ENCODE measurements around the gene TIE1. TPM values are rescaled to one million over a fixed set of nuclear protein-coding genes. Genes with fewer than 3 reads are reported as not detected.

TIE1 gene
- total and polyA plus RNA-seq, 2 experiments from 2014 or later: 0.21 TPM; not detected in 1

DNA sequence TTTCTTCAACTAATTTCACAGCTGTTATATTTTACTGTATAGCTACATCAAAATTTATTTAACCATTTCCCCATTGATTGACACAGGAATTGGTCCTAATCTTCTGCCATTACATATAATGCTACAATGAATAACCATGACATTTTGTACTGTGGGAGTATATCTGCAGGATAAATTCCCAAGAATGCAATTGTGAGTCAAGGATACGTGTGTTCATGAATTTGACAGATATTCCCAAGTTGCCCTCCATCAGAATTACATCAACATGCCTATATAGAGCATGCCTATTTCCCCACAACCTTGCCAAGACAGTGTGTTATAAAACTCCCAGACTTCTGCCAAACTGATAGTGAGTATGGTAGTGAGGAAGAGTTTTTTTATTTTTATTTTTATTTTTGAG, 2.7 kb upstream of the TIE1 start:
- WGBS, 2 experiments (ENCODE audit: low coverage in 1 of 2, low lambda C conversion rate in 2 of 2, missing lambda C conversion rate in 2 of 2): 52 to 85% methylated on average over 1 of the region's 1 CpG

DNA sequence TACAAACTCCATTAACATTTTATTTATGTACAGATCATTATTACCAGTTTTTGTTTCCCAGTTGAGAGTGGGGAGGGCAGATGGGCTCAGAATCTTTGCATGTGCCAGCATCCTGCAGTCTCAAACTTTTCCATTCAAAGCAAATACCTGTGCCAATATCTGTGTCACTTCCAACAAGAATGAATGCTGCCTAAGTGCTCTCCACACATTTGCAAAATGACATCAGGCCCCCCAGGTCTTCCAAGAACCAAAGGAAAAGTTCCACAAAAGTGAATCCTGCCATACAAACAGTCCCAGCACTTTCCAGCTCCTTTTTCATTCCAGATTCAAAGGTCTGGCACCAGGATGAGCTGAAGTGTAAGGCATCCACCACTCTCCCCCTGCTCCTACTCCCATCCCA, 1.7 kb upstream of the TIE1 start:
- in situ Hi-C loops (cut with MboI): no loop called here
- H3K9ac ChIP-seq: no peak overlapping the region
- H3K27ac ChIP-seq: no peak overlapping the region
- no peak for DNase-seq
- no peaks in the 10 kb centered on the region for H3K27me3 ChIP-seq (replicated peaks; ENCODE audit: insufficient read depth)
- no peak overlapping the region for H3K4me2 ChIP-seq (ENCODE audit: unreplicated experiment)
- H4K20me1 ChIP-seq (ENCODE audit: insufficient read depth): no peaks in the 10 kb centered on the region
- H3K36me3 ChIP-seq (ENCODE audit: low read depth): no peaks in the 10 kb centered on the region
- H3K79me2 ChIP-seq (ENCODE audit: insufficient read depth): no peaks in the 10 kb centered on the region
- TF ChIP-seq EZH2phosphoT487 (IDR thresholded peaks at IDR 0.05; ENCODE audit: insufficient read depth, low read depth): no peak
- TF ChIP-seq EZH2 (IDR thresholded peaks at IDR 0.05; ENCODE audit: insufficient read depth, poor library complexity, severe bottlenecking): no peak
- H3K4me3 ChIP-seq: no peak overlapping the region
- peaks cover 6% of the 10 kb centered on the region for H3K4me1 ChIP-seq (ENCODE audit: insufficient read depth)
- no peaks in the 10 kb centered on the region for H3K9me3 ChIP-seq (ENCODE audit: low read depth)
- H2AFZ ChIP-seq: no peak overlapping the region
- H3F3A ChIP-seq (ENCODE audit: insufficient read depth): peaks cover 8% of the 10 kb centered on the region; the same call in 1 of the 2 replicates
- no peaks in the 10 kb centered on the region for H3K9me2 ChIP-seq (ENCODE audit: insufficient read depth)

More for the DNA sequence above, 2.7 kb upstream of the TIE1 start:
- H3K4me3 ChIP-seq: no peak overlapping the region
- H3K27me3 ChIP-seq (replicated peaks; ENCODE audit: insufficient read depth): no peaks in the 10 kb centered on the region
- no peak for DNase-seq
- in situ Hi-C loops (cut with MboI): no loop called here
- H3F3A ChIP-seq (ENCODE audit: insufficient read depth): peaks cover 4% of the 10 kb centered on the region; the same call in 1 of the 2 replicates
- H3K9me3 ChIP-seq (ENCODE audit: low read depth): no peaks in the 10 kb centered on the region
- H3K27ac ChIP-seq: no peak overlapping the region
- no peak overlapping the region for H3K4me2 ChIP-seq (ENCODE audit: unreplicated experiment)
- no peaks in the 10 kb centered on the region for H3K9me2 ChIP-seq (ENCODE audit: insufficient read depth)
- H3K36me3 ChIP-seq (ENCODE audit: low read depth): no peaks in the 10 kb centered on the region
- H3K9ac ChIP-seq: no peak overlapping the region
- peaks cover 3% of the 10 kb centered on the region for H3K4me1 ChIP-seq (ENCODE audit: insufficient read depth)
- no peaks in the 10 kb centered on the region for H3K79me2 ChIP-seq (ENCODE audit: insufficient read depth)
- no peak overlapping the region for H2AFZ ChIP-seq
- H4K20me1 ChIP-seq (ENCODE audit: insufficient read depth): no peaks in the 10 kb centered on the region
- TF ChIP-seq EZH2phosphoT487 (IDR thresholded peaks at IDR 0.05; ENCODE audit: insufficient read depth, low read depth): no peak
- TF ChIP-seq EZH2 (IDR thresholded peaks at IDR 0.05; ENCODE audit: insufficient read depth, poor library complexity, severe bottlenecking): no peak

DNA sequence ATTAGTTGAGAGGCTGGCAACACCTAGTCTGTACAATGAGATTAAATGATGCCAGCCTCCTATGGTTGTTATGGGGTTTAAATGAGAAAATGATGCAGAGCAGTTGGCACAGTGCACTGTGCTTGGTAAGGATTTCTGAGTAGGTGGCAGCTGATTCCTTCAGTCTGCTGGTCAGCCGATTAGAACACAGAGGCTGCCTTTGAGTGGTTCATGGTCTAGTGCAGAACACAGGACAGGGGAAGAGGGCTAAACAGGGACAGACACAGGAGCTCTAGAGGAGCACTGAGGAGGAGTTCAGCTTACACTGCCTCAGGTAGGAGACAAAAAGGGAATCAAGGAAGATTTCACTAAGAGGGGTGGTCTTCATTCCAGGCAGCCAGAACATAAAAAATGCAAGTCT, 1.4 kb downstream of the TIE1 start:
- Histone ChIP-seq H3K9me2 (ENCODE audit: insufficient read depth) (no peaks in the 10 kb centered on the region), H3K9ac (no peak overlapping the region), H3K4me1 (ENCODE audit: insufficient read depth) (peaks cover 6% of the 10 kb centered on the region), H3K79me2 (ENCODE audit: insufficient read depth) (no peaks in the 10 kb centered on the region), H3K27ac (no peak overlapping the region), H3K27me3 (replicated peaks; ENCODE audit: insufficient read depth) (no peaks in the 10 kb centered on the region), H3K36me3 (ENCODE audit: low read depth) (no peaks in the 10 kb centered on the region), H3K9me3 (ENCODE audit: low read depth) (no peaks in the 10 kb centered on the region), H4K20me1 (ENCODE audit: insufficient read depth) (no peaks in the 10 kb centered on the region), H3K4me3 (no peak overlapping the region), H3F3A (ENCODE audit: insufficient read depth) (peaks cover 8% of the 10 kb centered on the region; the same call in 1 of the 2 replicates), H3K4me2 (ENCODE audit: unreplicated experiment) (no peak overlapping the region), H2AFZ (no peak overlapping the region)
- WGBS, 2 experiments (ENCODE audit: low coverage in 1 of 2, low lambda C conversion rate in 2 of 2, missing lambda C conversion rate in 2 of 2): 100% methylated on average over 1 of the region's 1 CpG
- DNase-seq: no peak
- TF ChIP-seq EZH2phosphoT487 (IDR thresholded peaks at IDR 0.05; ENCODE audit: insufficient read depth, low read depth): no peak
- TF ChIP-seq EZH2 (IDR thresholded peaks at IDR 0.05; ENCODE audit: insufficient read depth, poor library complexity, severe bottlenecking): no peak
- in situ Hi-C loops (cut with MboI): no loop called here

DNA sequence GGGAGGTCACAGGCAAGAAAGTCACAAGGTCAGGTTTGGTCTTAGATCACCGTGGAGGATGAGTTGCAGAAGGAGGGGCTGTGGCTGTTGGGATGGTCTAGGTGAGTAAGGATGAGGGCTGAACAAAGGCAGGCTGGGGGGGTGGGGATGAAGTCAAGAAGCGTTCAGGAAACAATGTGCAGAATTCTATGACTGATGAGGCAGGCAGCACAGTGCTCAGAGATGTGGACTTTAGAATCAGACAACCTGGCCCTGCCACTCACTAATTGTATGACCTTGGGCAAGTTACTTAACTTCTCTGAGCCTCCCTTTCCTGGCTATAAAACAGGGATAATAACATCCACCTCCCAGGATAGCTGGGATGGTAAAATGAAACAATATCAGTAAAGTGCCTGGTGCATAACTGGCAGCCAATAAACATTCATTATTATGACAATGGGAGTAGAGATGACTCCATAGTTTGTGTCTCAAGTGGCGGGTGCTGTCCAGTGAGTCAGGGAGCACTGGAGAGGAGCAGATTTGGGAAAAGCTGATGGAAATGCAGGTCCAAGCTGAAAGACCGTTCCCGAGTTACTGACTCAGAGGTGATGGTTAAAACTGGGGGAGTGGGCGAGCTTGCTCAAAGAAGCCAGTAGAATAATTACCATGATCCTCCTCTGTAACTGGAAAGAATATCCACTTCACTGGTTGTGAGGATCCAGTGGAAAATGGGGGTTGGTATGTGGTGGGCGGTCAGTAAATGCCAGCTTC, 2.1 kb downstream of the TIE1 start:
- peaks cover 8% of the 10 kb centered on the region; the same call in 1 of the 2 replicates for H3F3A ChIP-seq (ENCODE audit: insufficient read depth)
- H3K9me2 ChIP-seq (ENCODE audit: insufficient read depth): no peaks in the 10 kb centered on the region
- H3K27ac ChIP-seq: no peak overlapping the region
- H3K79me2 ChIP-seq (ENCODE audit: insufficient read depth): no peaks in the 10 kb centered on the region
- in situ Hi-C loops (cut with MboI): no loop called here
- DNase-seq: peak; percentile 48
- no peaks in the 10 kb centered on the region; the same call in 1 of the 2 replicates for H3K27me3 ChIP-seq (replicated peaks; ENCODE audit: insufficient read depth)
- no peaks in the 10 kb centered on the region for H4K20me1 ChIP-seq (ENCODE audit: insufficient read depth)
- TF ChIP-seq EZH2phosphoT487 (IDR thresholded peaks at IDR 0.05; ENCODE audit: insufficient read depth, low read depth) (no peak), EZH2 (IDR thresholded peaks at IDR 0.05; ENCODE audit: insufficient read depth, poor library complexity, severe bottlenecking) (no peak)
- WGBS, 2 experiments (ENCODE audit: low coverage in 1 of 2, low lambda C conversion rate in 2 of 2, missing lambda C conversion rate in 2 of 2): 59 to 61% methylated on average over 7 of the region's 7 CpGs
- no peaks in the 10 kb centered on the region for H3K36me3 ChIP-seq (ENCODE audit: low read depth)
- H2AFZ ChIP-seq: no peak overlapping the region
- no peak overlapping the region for H3K4me2 ChIP-seq (ENCODE audit: unreplicated experiment)
- no peak overlapping the region for H3K9ac ChIP-seq
- no peak overlapping the region for H3K4me3 ChIP-seq
- H3K4me1 ChIP-seq (ENCODE audit: insufficient read depth): peaks cover 6% of the 10 kb centered on the region
- H3K9me3 ChIP-seq (ENCODE audit: low read depth): no peaks in the 10 kb centered on the region
